Mesothelial cell of epicardium (in vitro differentiated cells): ENCODE results near the gene ASAP2. TPM values are rescaled to one million over a fixed set of nuclear protein-coding genes. Genes with fewer than 3 reads are reported as not detected.

ENCODE experiments used
- DNase-seq, 2 experiments: peaks; one replicate each; pipeline ENCODE4 v3.0.0; 2021; ENCODE audit warnings: low spot score in 2 of 2; ENCODE audit not compliant: unreplicated experiment in 2 of 2
- H3K27ac Mint-ChIP-seq: 2 replicates; pipeline ENCODE4 v1.8.0; 2021; ENCODE audit warnings: mixed read lengths
- H3K27me3 Mint-ChIP-seq: 2 replicates; pipeline ENCODE4 v1.8.0; 2021; ENCODE audit warnings: low read depth, mixed read lengths
- H3K36me3 Mint-ChIP-seq: 2 replicates; pipeline ENCODE4 v1.8.0; 2021; ENCODE audit warnings: mixed read lengths
- H3K4me1 Mint-ChIP-seq: 2 replicates; pipeline ENCODE4 v1.8.0; 2021; ENCODE audit warnings: mixed read lengths
- H3K4me3 Mint-ChIP-seq: 2 replicates; pipeline ENCODE4 v1.8.0; 2021; ENCODE audit warnings: mild to moderate bottlenecking, moderate library complexity, mixed read lengths
- H3K9me3 Mint-ChIP-seq: 2 replicates; pipeline ENCODE4 v1.8.0; 2021; ENCODE audit warnings: mixed read lengths
- CTCF ChIP-seq: fragments of 200-600 bp; sonication (generic); IDR thresholded peaks from one replicate; pipeline ENCODE4 v1.5.0; 2021; ENCODE audit warnings: antibody characterized with exemption; ENCODE audit not compliant: unreplicated experiment
- total RNA-seq: library from RNA; stranded (reverse); gene quantifications from 3 replicates; pipeline ENCODE4 v1.2.1, GENCODE V29; 2021

ASAP2 gene
- total RNA-seq, 1 donor from 2014 or later, result 25.8 TPM

- H3K27ac Mint-ChIP-seq, result no peak overlapping the region
- no peak overlapping the region for H3K4me3 Mint-ChIP-seq
- no peak for TF ChIP-seq CTCF
- H3K36me3 Mint-ChIP-seq, result peaks cover 18% of the 10 kb centered on the region
- peaks cover 16% of the 10 kb centered on the region for H3K4me1 Mint-ChIP-seq
- H3K9me3 Mint-ChIP-seq, result peaks cover 19% of the 10 kb centered on the region
- no peak for DNase-seq
- no peaks in the 10 kb centered on the region for H3K27me3 Mint-ChIP-seq
These were observed 61.9 kb downstream of the ASAP2 start for GRCh38 chr2:9268301-9269080.

GRCh38 chr2:9269295-9269694 is 62.7 kb downstream of the ASAP2 start:
- TF ChIP-seq CTCF, result no peak
- no peak overlapping the region for H3K27ac Mint-ChIP-seq
- peaks cover 19% of the 10 kb centered on the region for H3K9me3 Mint-ChIP-seq
- no peaks in the 10 kb centered on the region for H3K27me3 Mint-ChIP-seq
- H3K36me3 Mint-ChIP-seq, result peaks cover 18% of the 10 kb centered on the region
- H3K4me1 Mint-ChIP-seq, result peaks cover 14% of the 10 kb centered on the region
- no peak for DNase-seq
- no peak overlapping the region for H3K4me3 Mint-ChIP-seq

- DNase-seq, result no peak
- peaks cover 18% of the 10 kb centered on the region for H3K36me3 Mint-ChIP-seq
- no peak for TF ChIP-seq CTCF
- H3K27ac Mint-ChIP-seq, result peak overlapping the region; percentile 39
- H3K9me3 Mint-ChIP-seq, result peaks cover 19% of the 10 kb centered on the region
- H3K4me3 Mint-ChIP-seq, result no peak overlapping the region
- peaks cover 14% of the 10 kb centered on the region for H3K4me1 Mint-ChIP-seq
- H3K27me3 Mint-ChIP-seq, result no peaks in the 10 kb centered on the region
These were observed 63.2 kb downstream of the ASAP2 start for GRCh38 chr2:9269695-9270360.

GRCh38 chr2:9271091-9271490 is 64.5 kb downstream of the ASAP2 start:
- peaks cover 19% of the 10 kb centered on the region for H3K9me3 Mint-ChIP-seq

GRCh38 chr2:9271691-9272090 is 65.1 kb downstream of the ASAP2 start:
- H3K4me3 Mint-ChIP-seq, result no peak overlapping the region
- no peak for TF ChIP-seq CTCF
- no peak overlapping the region for H3K27ac Mint-ChIP-seq
- peaks cover 19% of the 10 kb centered on the region for H3K9me3 Mint-ChIP-seq
- peaks cover 15% of the 10 kb centered on the region for H3K4me1 Mint-ChIP-seq
- H3K36me3 Mint-ChIP-seq, result peaks cover 18% of the 10 kb centered on the region
- no peak for DNase-seq
- no peaks in the 10 kb centered on the region for H3K27me3 Mint-ChIP-seq

More at GRCh38 chr2:9271091-9271490, 64.5 kb downstream of the ASAP2 start:
- TF ChIP-seq CTCF, result no peak
- no peak overlapping the region for H3K27ac Mint-ChIP-seq
- peaks cover 14% of the 10 kb centered on the region for H3K4me1 Mint-ChIP-seq
- H3K27me3 Mint-ChIP-seq, result no peaks in the 10 kb centered on the region
- H3K4me3 Mint-ChIP-seq, result no peak overlapping the region
- DNase-seq, result no peak
- H3K36me3 Mint-ChIP-seq, result peaks cover 18% of the 10 kb centered on the region
